ENCODE data around the gene CXXC5. TPM values are rescaled to one million over a fixed set of nuclear protein-coding genes. Genes with fewer than 3 reads are reported as not detected.

Gene CXXC5
- total RNA-seq, 1 experiment from 2014 or later, result 92.3 TPM

GRCh38 chr5:139682016-139682975, 34.1 kb downstream of the CXXC5 start:
- Mint-ChIP-seq H3K27me3 (ENCODE audit: insufficient read depth, unreplicated experiment) (no peaks in the 10 kb centered on the region), H3K27ac (ENCODE audit: unreplicated experiment) (peak overlapping the region; percentile 71), H3K36me3 (ENCODE audit: insufficient read depth, unreplicated experiment) (peaks cover 84% of the 10 kb centered on the region), H3K9me3 (ENCODE audit: unreplicated experiment) (no peaks in the 10 kb centered on the region), H3K4me3 (ENCODE audit: unreplicated experiment) (no peak overlapping the region), H3K4me1 (ENCODE audit: low read depth, unreplicated experiment) (peaks cover 11% of the 10 kb centered on the region)
- no peaks in the 10 kb centered on the region for H3K4me1 ChIP-seq
- H3K36me3 ChIP-seq (ENCODE audit: control insufficient read depth, insufficient read depth, low read length), result peaks cover 5% of the 10 kb centered on the region
- no peak for DNase-seq
- H3K9me3 ChIP-seq, result no peaks in the 10 kb centered on the region
- ChIA-PET POLR2A (interaction anchor here (0.5 to 0.6 kb wide), 2 partner anchors 24 to 426 kb away, joined by 3 read pairs; no protein-coding TSS in a partner anchor), CTCF (interaction anchor here (0.6 to 0.9 kb wide), 2 partner anchors 48 to 570 kb away, joined by 3 to 5 read pairs; no protein-coding TSS in a partner anchor)
- H3K27me3 ChIP-seq (replicated peaks; ENCODE audit: control insufficient read depth, insufficient read depth, low read length), result no peaks in the 10 kb centered on the region
- no peak overlapping the region for H3K4me3 ChIP-seq (ENCODE audit: low read depth, low read length)
- no TSS peak for BruUV-seq (replicated peaks)
- TF ChIP-seq CTCF (IDR thresholded peaks at IDR 0.05; ENCODE audit: insufficient read depth in 1 of 2, low read depth in 1 of 2, low read length in 1 of 2, severe bottlenecking in 1 of 2, unreplicated experiment in 1 of 2), result no peak
- intact Hi-C loops (cut with micrococcal nuclease; ENCODE audit: unreplicated experiment), result no loop called here

DNA sequence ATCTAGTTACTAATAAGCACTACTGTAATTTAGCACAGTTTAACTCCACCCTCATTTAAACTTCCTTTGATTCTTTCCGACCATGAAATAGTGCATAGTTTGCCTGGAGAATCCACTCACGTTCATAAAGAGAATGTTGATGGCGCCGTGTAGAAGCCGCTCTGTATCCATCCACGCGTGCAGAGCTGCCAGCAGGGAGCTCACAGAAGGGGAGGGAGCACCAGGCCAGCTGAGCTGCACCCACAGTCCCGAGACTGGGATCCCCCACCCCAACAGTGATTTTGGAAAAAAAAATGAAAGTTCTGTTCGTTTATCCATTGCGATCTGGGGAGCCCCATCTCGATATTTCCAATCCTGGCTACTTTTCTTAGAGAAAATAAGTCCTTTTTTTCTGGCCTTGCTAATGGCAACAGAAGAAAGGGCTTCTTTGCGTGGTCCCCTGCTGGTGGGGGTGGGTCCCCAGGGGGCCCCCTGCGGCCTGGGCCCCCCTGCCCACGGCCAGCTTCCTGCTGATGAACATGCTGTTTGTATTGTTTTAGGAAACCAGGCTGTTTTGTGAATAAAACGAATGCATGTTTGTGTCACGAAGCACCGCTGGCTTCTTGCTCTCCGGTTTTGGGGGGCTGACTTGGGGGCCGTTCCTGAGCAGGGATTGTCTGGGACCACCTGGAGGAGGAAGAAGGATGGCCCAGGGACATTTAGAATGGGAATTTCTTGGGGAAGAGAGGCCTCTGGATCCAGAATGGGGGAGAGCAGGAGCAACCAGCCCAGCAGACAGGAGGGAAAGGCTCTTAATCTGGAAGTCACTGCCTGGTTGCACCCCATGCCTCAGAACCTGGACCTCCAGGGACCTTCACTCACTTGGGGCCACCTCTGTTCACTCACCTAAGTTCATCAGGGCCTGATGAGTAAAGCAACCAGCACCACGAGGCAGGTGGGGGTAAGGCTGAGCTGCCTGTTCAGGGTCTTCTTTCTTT, 35.4 kb downstream of the CXXC5 start:
- CTCF ChIA-PET, result interaction anchor here (0.9 to 1.8 kb wide), 2 partner anchors 28 to 49 kb away, joined by 3 to 4 read pairs; no protein-coding TSS in a partner anchor
- no peaks in the 10 kb centered on the region for H3K4me1 ChIP-seq
- peaks cover 5% of the 10 kb centered on the region for H3K36me3 ChIP-seq (ENCODE audit: control insufficient read depth, insufficient read depth, low read length)
- TSS peak; percentile 87 for BruUV-seq (replicated peaks)
- Mint-ChIP-seq H3K4me3 (ENCODE audit: unreplicated experiment) (no peak overlapping the region), H3K27ac (ENCODE audit: unreplicated experiment) (peak overlapping the region; percentile 19), H3K4me1 (ENCODE audit: low read depth, unreplicated experiment) (peaks cover 11% of the 10 kb centered on the region), H3K27me3 (ENCODE audit: insufficient read depth, unreplicated experiment) (no peaks in the 10 kb centered on the region), H3K9me3 (ENCODE audit: unreplicated experiment) (no peaks in the 10 kb centered on the region), H3K36me3 (ENCODE audit: insufficient read depth, unreplicated experiment) (peaks cover 71% of the 10 kb centered on the region)
- no peak overlapping the region for H3K4me3 ChIP-seq (ENCODE audit: low read depth, low read length)
- no peaks in the 10 kb centered on the region for H3K27me3 ChIP-seq (replicated peaks; ENCODE audit: control insufficient read depth, insufficient read depth, low read length)
- no peak for DNase-seq
- POLR2A ChIA-PET, result no interaction called here
- intact Hi-C loops (cut with micrococcal nuclease; ENCODE audit: unreplicated experiment), result no loop called here
- no peaks in the 10 kb centered on the region for H3K9me3 ChIP-seq
- TF ChIP-seq CTCF (IDR thresholded peaks at IDR 0.05; ENCODE audit: insufficient read depth in 1 of 2, low read depth in 1 of 2, low read length in 1 of 2, severe bottlenecking in 1 of 2, unreplicated experiment in 1 of 2), result no peak

Measured in Caco-2 (cell line).